ENCODE results near the gene EMID1. TPM values are rescaled to one million over a fixed set of nuclear protein-coding genes. Genes with fewer than 3 reads are reported as not detected.

The EMID1 gene
- 0.54 and 3.5 TPM in 2 replicates for total RNA-seq

DNA sequence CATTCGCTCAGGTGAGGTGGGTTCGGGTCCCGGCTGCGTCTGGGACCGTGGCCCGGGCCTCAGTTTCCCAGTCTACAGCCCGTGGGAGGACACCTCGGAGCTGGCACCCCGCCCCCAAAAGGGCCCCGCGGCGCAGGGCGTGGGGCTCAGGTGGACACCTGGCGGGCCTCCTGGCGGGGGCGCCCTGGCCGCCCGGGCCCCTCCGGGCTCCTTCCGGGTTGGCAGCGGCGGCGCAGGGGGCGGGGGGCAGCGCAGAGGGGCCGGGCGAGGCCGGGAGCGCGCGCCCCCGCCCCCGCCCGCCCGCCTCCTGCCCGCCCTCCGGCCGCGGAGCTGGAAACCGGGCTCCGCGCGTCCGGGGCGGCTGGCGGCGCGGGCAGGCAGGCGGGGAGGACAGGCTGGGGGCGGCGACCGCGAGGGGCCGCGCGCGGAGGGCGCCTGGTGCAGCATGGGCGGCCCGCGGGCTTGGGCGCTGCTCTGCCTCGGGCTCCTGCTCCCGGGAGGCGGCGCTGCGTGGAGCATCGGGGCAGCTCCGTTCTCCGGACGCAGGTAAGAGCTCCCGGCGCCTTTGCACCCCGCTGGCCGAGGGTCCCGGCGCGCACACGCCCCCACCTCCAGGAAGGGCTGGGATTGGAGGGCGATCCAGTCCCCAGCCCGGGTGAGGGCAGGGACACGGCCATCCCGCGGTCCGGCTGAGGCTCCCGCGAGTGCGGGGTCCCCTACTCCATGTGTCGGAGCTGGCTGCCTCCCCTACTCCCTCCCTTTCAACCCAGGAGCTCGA is at the start of gene EMID1:
EMID1 (plus strand) TSS at position 303 of the 778 bp plus-strand sequence; CDS start at position 446, 143 bp downstream.

DNA sequence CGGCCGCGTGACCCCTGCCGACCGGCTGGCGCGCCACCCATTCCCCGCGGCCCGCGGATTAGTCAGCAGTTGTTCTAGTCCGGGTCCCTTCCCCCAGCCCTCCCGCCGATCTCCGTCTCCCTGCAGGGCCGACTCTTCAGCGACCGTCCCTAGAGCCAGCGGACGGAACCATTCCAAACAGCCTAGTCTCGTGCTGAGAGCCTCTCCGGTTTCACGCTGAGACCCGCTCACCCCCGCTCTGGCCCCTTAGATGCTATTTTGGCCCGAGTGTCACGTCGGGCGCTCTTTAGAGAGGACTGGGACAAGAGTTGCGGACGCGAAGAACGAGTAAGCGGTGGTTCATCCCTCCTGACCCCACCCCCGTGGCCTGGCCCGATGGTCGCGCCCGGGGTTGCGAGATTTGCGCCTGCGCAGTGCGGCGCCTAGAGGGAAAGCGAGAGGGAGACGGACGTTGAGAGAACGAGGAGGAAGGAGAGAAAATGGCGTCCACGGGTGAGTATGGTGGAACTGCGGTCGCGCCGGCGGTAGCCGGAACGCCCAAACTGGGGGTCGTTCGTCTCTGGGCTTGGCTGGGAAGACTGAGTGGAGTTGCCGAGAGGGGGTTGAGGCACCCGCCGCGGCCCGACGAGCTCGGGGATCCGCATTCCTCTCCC is 62.3 kb downstream of the EMID1 start, which contains the start of the genes EWSR1 and RHBDD3:
EWSR1 (plus strand) TSS at position 411 of the 653 bp plus-strand sequence; CDS start at position 480, 69 bp downstream.
RHBDD3 (minus strand) TSS at position 124 of the 653 bp plus-strand sequence. CDS start 2,355 bp downstream, outside the sequence.

DNA sequence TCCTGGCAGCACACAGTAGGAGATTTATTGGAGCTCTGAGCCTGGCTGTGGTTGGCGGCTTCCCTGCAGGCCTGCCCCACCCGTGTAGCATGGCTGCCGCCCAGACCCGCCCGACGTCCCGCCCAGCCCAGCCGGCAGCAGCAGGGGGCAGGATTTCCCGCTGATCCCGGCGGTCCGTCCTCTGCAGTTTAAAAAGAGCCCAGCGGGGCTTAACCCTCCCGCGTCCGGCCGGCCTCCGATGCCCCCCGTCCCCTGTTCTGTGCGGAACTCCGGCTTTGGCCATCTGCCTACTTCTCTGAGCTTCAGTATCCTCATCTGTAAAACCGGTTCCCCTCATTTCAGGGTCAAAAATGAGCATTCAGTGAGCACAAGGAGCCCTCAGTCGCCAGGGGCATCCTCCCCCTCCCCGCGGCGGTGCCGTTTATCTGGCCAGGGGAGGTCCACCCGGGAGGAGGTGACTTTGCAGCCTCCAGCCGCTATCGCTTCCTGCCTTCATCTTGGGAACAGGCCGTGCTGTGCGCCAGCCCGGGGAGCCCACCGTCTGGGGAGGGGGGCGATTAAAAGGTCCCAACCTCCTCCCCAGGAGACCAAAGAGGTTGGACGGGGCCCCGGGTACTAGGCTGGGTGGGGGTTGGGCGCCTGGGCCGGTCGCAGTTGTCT is 100.6 kb downstream of the EMID1 start, which contains the start of gene GAS2L1:
GAS2L1 (plus strand) TSS at position 476 of the 660 bp plus-strand sequence. CDS start 1,456 bp downstream, outside the sequence.

Small RNA genes lying within 50 kb of the gene (small RNA-seq; reads per million reads assigned to genes)
- gene RNU6-1219P = not detected

Other genes starting within 250 kb of the EMID1 start
- 0.39 TPM in 1 of 2 replicates, not detected in the other for gene C22orf31, start 144.1 kb upstream of the EMID1 start, total RNA-seq
- 18.9 and 24.3 TPM in 2 replicates for gene KREMEN1, start 132.9 kb upstream of the EMID1 start, total RNA-seq
- gene RHBDD3, start 62.1 kb downstream of the EMID1 start, total RNA-seq = 27.7 and 27.9 TPM in 2 replicates
- 133 and 241 TPM in 2 replicates for gene EWSR1, start 62.4 kb downstream of the EMID1 start, total RNA-seq
- 16.1 and 17.5 TPM in 2 replicates for gene GAS2L1, start 100.8 kb downstream of the EMID1 start, total RNA-seq
- under 0.01 TPM in 1 of 2 replicates, not detected in the other for gene RASL10A, start 109.8 kb downstream of the EMID1 start, total RNA-seq
- 53.8 and 103 TPM in 2 replicates for gene AP1B1, start 182.7 kb downstream of the EMID1 start, total RNA-seq
- gene RFPL1, start 232.7 kb downstream of the EMID1 start, total RNA-seq = not detected in 2 replicates

All from placental epithelial cell (primary cell).